CD1c-positive myeloid dendritic cell (primary cell): ENCODE measurements around the gene SMYD1.

Source experiments
- DNase-seq: peaks from one replicate; pipeline ENCODE4 v3.0.0-alpha.2; 2016; ENCODE audit errors: extremely low spot score

The SMYD1 gene

DNA sequence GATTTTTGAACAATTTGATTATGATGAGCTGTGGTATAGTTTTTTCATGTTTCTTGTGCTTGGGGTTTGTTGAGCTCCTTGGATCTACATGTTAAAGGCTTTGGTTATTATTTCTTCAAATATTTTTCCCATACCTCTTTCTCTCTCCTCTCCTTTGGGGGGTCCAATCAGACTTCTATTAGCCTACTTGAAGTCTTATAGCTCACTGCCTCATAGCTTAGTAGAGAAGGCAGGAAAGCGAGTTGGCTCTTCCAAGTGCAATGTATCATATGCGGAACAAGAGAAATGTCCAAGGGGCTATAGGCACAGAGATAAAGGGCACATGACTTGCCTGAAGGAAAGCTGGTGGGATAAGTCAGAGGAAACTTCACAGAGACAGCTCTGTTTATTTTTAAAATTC is 74.3 kb downstream of the SMYD1 start:
- no peak for DNase-seq

GRCh38 chr2:88144271-88144670 is 76.6 kb downstream of the SMYD1 start:
- no peak for DNase-seq

GRCh38 chr2:88144914-88145497 is 77.4 kb downstream of the SMYD1 start:
- DNase-seq = no peak

DNA sequence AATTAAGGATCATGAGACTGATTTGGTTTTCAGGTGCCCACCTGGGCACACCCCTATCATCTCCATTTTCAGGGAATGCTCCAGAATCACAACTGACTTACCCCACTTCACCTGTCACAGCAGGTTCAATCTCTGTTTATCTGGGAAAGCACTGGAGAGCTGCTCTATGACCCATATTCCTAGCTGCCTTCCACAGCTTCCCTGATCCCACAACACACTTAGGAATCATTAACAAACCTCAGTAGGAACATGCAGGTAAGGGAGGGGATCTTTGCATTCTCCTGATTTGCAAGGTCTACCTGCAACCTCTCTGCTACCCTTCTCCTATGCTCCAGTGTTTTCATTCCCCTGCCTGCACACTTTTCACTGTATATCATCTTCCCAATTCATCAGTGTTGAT is 79.0 kb downstream of the SMYD1 start:
- DNase-seq = no peak

GRCh38 chr2:88147145-88147544 is 79.5 kb downstream of the SMYD1 start:
- no peak for DNase-seq

- no peak for DNase-seq
Observed at GRCh38 chr2:88148929-88149438, 81.4 kb downstream of the SMYD1 start.

- no peak for DNase-seq
Observed at GRCh38 chr2:88159481-88159880, 91.9 kb downstream of the SMYD1 start.

DNA sequence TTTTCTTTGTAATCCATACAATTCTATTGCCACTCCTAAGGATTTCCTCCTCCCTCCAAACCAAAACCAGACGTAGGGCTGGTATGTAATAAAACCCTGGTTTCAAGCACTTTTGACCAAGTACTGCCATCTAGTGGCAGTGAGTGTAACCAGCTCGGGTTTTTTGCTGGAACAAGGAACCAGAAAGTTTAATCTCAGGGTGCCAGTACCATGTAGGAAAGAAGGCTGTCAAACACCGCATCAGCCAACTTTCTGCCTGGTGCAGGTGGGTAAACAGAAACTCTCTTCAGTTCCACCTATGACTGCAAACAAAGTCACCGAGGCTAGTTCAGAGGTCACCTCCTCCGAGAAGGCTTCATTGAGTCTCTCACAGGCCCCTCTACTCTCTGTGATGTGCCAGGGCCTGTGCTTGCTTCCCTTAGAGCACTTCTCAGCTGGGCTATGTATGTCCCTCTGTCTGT is 92.4 kb downstream of the SMYD1 start:
- DNase-seq = peak; percentile 81

DNA sequence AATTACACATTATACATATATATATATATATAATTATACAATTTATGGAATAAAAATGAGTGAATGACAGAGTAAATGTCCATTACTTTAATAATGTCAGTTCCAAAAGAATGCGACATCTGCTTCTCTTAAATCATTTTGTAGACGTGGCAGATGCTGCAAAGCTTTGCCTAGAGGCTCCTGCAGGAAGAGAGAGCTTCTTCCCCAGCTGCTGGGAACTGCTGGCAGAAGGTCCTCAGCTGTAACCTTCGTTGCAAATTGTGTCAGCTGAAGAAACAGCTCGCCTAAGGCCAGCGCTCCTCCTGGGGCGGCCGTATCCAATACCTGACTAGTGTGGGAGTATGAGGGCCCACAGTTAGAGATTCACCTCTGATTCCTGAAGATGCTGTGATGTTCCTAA is 92.9 kb downstream of the SMYD1 start:
- DNase-seq = no peak

DNA sequence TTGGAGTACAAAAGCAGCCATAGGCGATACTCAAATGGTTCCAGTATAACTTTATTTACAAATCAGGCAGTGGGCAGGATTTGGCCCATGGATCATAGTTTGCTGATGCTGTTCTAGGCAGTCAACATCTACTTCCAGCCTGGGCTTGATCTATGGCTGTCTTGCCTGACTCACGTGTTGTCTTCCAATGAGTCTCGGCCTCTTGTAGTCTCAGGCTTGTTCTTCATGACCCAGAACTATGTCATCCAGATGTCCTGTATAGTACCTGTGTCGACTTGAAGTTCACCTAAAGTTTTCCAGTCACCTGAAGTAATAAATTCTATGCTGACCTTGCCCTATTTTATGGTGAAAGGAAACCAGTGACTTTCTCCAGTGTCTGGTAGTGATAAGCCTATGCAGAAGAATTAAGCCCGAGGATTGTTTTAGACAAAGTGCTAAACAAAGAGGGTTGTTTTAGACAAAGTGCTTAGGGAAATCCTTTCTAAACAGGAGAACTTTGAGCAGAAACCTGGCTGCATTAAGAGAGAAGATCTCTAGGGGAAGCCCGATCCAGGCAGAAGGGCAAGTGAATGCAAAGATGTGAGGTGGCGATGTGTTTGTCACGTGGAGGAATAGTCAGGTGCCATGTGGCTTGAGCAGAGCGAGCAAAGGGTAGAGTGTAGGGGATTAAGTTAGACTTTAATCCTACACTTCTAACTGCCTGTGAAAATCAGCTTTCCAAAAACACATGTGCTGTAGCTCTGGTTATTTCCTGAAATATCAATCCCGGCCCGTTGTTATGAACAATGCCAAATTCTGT is 94.0 kb downstream of the SMYD1 start:
- DNase-seq = no peak
